Right atrium auricular region (tissue), 2 donors: ENCODE results near the gene TXNRD2. TPM values are rescaled to one million over a fixed set of nuclear protein-coding genes. Genes with fewer than 3 reads are reported as not detected.

Experiments
- DNase-seq: peaks from one replicate; pipeline ENCODE4 v3.0.0-alpha.2; 2019; ENCODE audit warnings: low spot score
- H3K27ac ChIP-seq, 2 donors: fragments of 200-600 bp; sonication (generic); 1 replicate in 1 of 2; 2 replicates in 1 of 2; pipeline ENCODE4 v1.5.1; 2016 to 2019
- H3K27me3 ChIP-seq, 2 donors: fragments of 200-600 bp; sonication (generic); one replicate each; pipeline versions ENCODE4 v1.5.1 to v1.6.0; 2017 to 2019
- H3K36me3 ChIP-seq: fragments of 200-600 bp; sonication (generic); one replicate; pipeline ENCODE4 v1.5.1; 2016
- H3K4me1 ChIP-seq, 2 donors: fragments of 200-600 bp; sonication (generic); one replicate each; pipeline versions ENCODE4 v1.5.1 to v1.6.0; 2017 to 2019
- H3K4me3 ChIP-seq, 2 donors: fragments of 200-600 bp; sonication (generic); 1 replicate in 1 of 2; 2 replicates in 1 of 2; pipeline ENCODE4 v1.5.1; 2017 to 2019; ENCODE audit warnings: mild to moderate bottlenecking in 1 of 2, moderate library complexity in 1 of 2
- H3K9me3 ChIP-seq, 2 donors: fragments of 200-600 bp; sonication (generic); one replicate each; pipeline ENCODE4 v1.5.1; 2019
- CTCF ChIP-seq, 2 donors: fragments of 200-600 bp; sonication (generic); IDR thresholded peaks; one replicate each; pipeline ENCODE4 v1.5.1; 2019; ENCODE audit warnings: antibody characterized with exemption in 2 of 2
- total RNA-seq, 2 donors: library from RNA; depleted of rRNA; stranded (reverse); fragments of >200 nt; gene quantifications; one replicate each; pipeline ENCODE4 v1.1.0, GENCODE V29; 2016

The TXNRD2 gene
- total RNA-seq, 2 donors from 2014 or later: 16.2 to 18.4 TPM

- H3K9me3 ChIP-seq: no peaks in the 10 kb centered on the region
- H3K36me3 ChIP-seq: no peaks in the 10 kb centered on the region
- no peak overlapping the region for H3K27ac ChIP-seq
- no peaks in the 10 kb centered on the region for H3K27me3 ChIP-seq
- no peaks in the 10 kb centered on the region for H3K4me1 ChIP-seq
- no peak for TF ChIP-seq CTCF (IDR thresholded peaks at IDR 0.05)
- no peak for DNase-seq
- H3K4me3 ChIP-seq: no peak overlapping the region
Measured at GRCh38 chr22:19867617-19868016, 74.0 kb downstream of the TXNRD2 start.

DNA sequence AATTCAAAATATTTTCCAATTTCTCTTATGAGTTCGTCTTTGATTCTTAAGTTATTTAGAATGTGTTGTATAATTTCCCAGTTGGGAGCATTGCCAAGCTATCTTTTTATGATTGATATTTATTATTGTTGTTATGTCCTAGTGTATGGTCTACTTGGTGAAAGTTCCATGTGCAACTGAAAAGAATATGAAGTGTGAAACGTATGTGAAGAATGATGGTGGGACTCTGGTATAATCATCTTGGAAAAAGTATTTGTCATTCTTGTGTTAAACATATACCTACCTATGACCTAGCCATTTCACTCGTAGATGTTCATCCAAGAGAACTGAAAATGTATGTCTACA lies 75.0 kb downstream of the TXNRD2 start:
- H3K27ac ChIP-seq: no peak overlapping the region
- H3K27me3 ChIP-seq: no peaks in the 10 kb centered on the region
- no peak overlapping the region for H3K4me3 ChIP-seq
- H3K4me1 ChIP-seq: no peaks in the 10 kb centered on the region
- no peaks in the 10 kb centered on the region for H3K36me3 ChIP-seq
- TF ChIP-seq CTCF (IDR thresholded peaks at IDR 0.05): no peak
- no peaks in the 10 kb centered on the region for H3K9me3 ChIP-seq
- no peak for DNase-seq

DNA sequence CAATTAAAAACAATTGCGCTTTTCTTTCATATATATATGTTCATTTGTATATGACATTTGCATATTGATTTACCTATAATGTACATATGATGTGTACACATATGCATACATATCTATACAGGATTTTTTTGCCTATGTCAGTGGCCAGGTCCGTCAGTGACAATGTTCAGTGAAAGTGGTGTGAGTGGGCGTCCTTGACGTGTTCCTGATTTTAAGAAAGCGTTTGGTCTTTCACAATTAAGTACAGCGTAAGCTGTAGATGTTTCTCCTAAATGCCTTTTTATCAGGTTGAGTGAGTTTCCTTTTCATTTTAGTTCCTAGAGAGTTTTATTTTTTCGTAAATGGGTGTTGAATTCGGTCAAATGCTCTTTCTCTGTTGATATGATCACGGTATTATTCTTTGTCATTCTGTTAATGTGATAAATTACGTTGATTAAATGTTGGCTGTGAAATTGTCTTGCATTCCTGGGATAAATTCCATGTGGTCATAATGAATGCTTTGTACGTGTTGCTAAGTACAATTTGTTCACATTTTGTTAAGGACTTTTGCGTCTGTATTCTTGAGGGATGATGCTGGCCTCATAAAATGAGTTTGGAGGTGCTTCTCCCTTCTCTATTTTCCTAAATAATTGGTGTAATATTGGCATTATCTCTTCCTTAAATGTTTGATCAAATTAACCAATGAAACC lies 76.3 kb downstream of the TXNRD2 start:
- H3K27me3 ChIP-seq: no peaks in the 10 kb centered on the region
- no peaks in the 10 kb centered on the region for H3K36me3 ChIP-seq
- DNase-seq: no peak
- no peak for TF ChIP-seq CTCF (IDR thresholded peaks at IDR 0.05)
- no peaks in the 10 kb centered on the region for H3K4me1 ChIP-seq
- no peak overlapping the region for H3K27ac ChIP-seq
- H3K4me3 ChIP-seq: no peak overlapping the region
- no peaks in the 10 kb centered on the region for H3K9me3 ChIP-seq

DNA sequence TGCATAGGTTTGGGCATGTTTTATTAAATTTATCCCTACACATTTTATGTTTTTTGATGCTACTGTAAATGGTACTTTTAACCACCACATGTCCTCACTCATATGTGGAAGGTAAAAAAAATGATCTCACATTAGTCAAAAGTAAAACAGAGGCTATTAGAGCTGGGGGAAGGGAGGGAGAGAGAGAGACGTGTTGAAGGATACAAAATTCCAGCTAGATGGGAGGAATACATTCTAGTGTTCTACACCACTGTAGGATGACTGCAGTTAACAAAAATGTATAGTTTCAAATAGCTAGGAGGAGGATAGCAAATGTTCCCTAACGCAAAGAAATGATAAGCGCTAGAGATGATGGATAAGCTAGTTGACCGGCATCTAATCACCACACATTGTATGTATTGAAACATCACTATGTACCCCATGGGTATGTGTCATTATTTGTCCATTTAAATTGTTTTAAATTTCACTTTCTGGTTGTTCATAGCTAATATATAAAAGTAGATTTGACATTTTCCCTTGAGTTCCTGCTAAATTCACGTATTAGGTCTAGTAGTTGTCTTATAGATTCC lies 77.0 kb downstream of the TXNRD2 start:
- Histone ChIP-seq H3K4me3 (no peak overlapping the region), H3K27ac (no peak overlapping the region), H3K9me3 (no peaks in the 10 kb centered on the region), H3K36me3 (no peaks in the 10 kb centered on the region), H3K27me3 (no peaks in the 10 kb centered on the region), H3K4me1 (no peaks in the 10 kb centered on the region)
- TF ChIP-seq CTCF (IDR thresholded peaks at IDR 0.05): no peak
- no peak for DNase-seq

GRCh38 chr22:19863571-19863970 lies 78.0 kb downstream of the TXNRD2 start:
- Histone ChIP-seq H3K27ac (no peak overlapping the region), H3K27me3 (no peaks in the 10 kb centered on the region), H3K4me1 (no peaks in the 10 kb centered on the region), H3K36me3 (no peaks in the 10 kb centered on the region), H3K4me3 (no peak overlapping the region), H3K9me3 (no peaks in the 10 kb centered on the region)
- TF ChIP-seq CTCF (IDR thresholded peaks at IDR 0.05): no peak
- DNase-seq: no peak
